NOMO-1 treated with DMSO at 0.1 percent for 48 hours (cell line): ENCODE data around the gene EYA4.
A peak's percentile ranks its signal among the peaks of the same experiment; 100 is the strongest.
"Not testable (repeated sequence)": the region's sequence is repeated elsewhere in the genome, so short reads cannot be mapped to it uniquely, and the experiment has no call there.

ENCODE experiments used
- DNase-seq: peaks from one replicate; lab custom pipeline; 2025; ENCODE audit not compliant: unreplicated experiment; lab: John Stamatoyannopoulos, UW

The EYA4 gene

GRCh38 chr6:133505681-133506080 lies 264.5 kb downstream of the EYA4 start:
- no peak for DNase-seq

- DNase-seq, result peak; percentile 24
Measured at GRCh38 chr6:133512410-133513016, 271.4 kb downstream of the EYA4 start.

- DNase-seq, result no peak
Measured at GRCh38 chr6:133523816-133524215, 282.7 kb downstream of the EYA4 start.

GRCh38 chr6:133526436-133526835 lies 285.3 kb downstream of the EYA4 start:
- no peak for DNase-seq

- DNase-seq, result no peak
Measured at GRCh38 chr6:133528566-133528965, 287.4 kb downstream of the EYA4 start.

- no peak for DNase-seq
Measured at GRCh38 chr6:133532908-133533307, 291.8 kb downstream of the EYA4 start.

GRCh38 chr6:133539502-133540259 lies 298.5 kb downstream of the EYA4 start:
- DNase-seq, result no peak

- DNase-seq, result no peak
Measured at GRCh38 chr6:133540361-133540760, 299.2 kb downstream of the EYA4 start.

- DNase-seq, result no peak
Measured at GRCh38 chr6:133541040-133541439, 299.9 kb downstream of the EYA4 start.

GRCh38 chr6:133542056-133542821 lies 301.1 kb downstream of the EYA4 start:
- no peak for DNase-seq

- DNase-seq, result no peak
Measured at GRCh38 chr6:133544419-133544818, 303.3 kb downstream of the EYA4 start.

- no peak for DNase-seq
Measured at GRCh38 chr6:133546098-133546497, 304.9 kb downstream of the EYA4 start.

GRCh38 chr6:133547136-133547535 lies 306.0 kb downstream of the EYA4 start:
- no peak for DNase-seq

- no peak for DNase-seq
Measured at GRCh38 chr6:133548423-133549159, 307.4 kb downstream of the EYA4 start.

- DNase-seq, result no peak
Measured at GRCh38 chr6:133549371-133549801, 308.2 kb downstream of the EYA4 start.

GRCh38 chr6:133550026-133550425 lies 308.9 kb downstream of the EYA4 start:
- no peak for DNase-seq

- DNase-seq, result no peak
Measured at GRCh38 chr6:133551436-133551835, 310.3 kb downstream of the EYA4 start.

- no peak for DNase-seq
Measured at GRCh38 chr6:133551847-133552341, 310.7 kb downstream of the EYA4 start.

- peak; percentile 33 for DNase-seq
Measured at GRCh38 chr6:133553652-133554051, 312.5 kb downstream of the EYA4 start.

- DNase-seq, result not testable (repeated sequence)
Measured at GRCh38 chr6:133554121-133554520, 313.0 kb downstream of the EYA4 start.

- DNase-seq, result no peak
Measured at GRCh38 chr6:133555685-133556084, 314.5 kb downstream of the EYA4 start.
